ENCODE data around the gene MAN1C1. TPM values are rescaled to one million over a fixed set of nuclear protein-coding genes. Genes with fewer than 3 reads are reported as not detected.

MAN1C1 gene
- total RNA-seq, 1 donor from 2014 or later = 0.20 TPM

GRCh38 chr1:25644962-25645361 is 28.4 kb downstream of the MAN1C1 start:
- Mint-ChIP-seq H3K36me3 (ENCODE audit: low read depth) (no peaks in the 10 kb centered on the region), H3K27ac (no peak overlapping the region), H3K4me1 (peaks cover 11% of the 10 kb centered on the region), H3K9me3 (no peaks in the 10 kb centered on the region), H3K27me3 (peaks cover 49% of the 10 kb centered on the region), H3K4me3 (no peak overlapping the region)
- TF ChIP-seq CTCF (IDR thresholded peaks at IDR 0.05) = no peak
- CTCF ChIA-PET = no interaction called here
- ATAC-seq (ENCODE audit: low read depth) (no peak), DNase-seq (no peak)
- intact Hi-C loops (cut with micrococcal nuclease) = no loop called here
- POLR2A ChIA-PET = no interaction called here

GRCh38 chr1:25645637-25646400 is 29.2 kb downstream of the MAN1C1 start:
- H3K4me1 Mint-ChIP-seq = peaks cover 11% of the 10 kb centered on the region
- H3K9me3 Mint-ChIP-seq = no peaks in the 10 kb centered on the region
- POLR2A ChIA-PET = no interaction called here
- intact Hi-C loops (cut with micrococcal nuclease) = no loop called here
- H3K36me3 Mint-ChIP-seq (ENCODE audit: low read depth) = no peaks in the 10 kb centered on the region
- H3K27ac Mint-ChIP-seq = no peak overlapping the region
- DNase-seq (no peak), ATAC-seq (ENCODE audit: low read depth) (no peak)
- H3K27me3 Mint-ChIP-seq = peaks cover 47% of the 10 kb centered on the region
- TF ChIP-seq CTCF (IDR thresholded peaks at IDR 0.05) = no peak
- CTCF ChIA-PET = no interaction called here
- no peak overlapping the region for H3K4me3 Mint-ChIP-seq

- Mint-ChIP-seq H3K9me3 (no peaks in the 10 kb centered on the region), H3K36me3 (ENCODE audit: low read depth) (no peaks in the 10 kb centered on the region), H3K4me3 (no peak overlapping the region), H3K4me1 (peaks cover 9% of the 10 kb centered on the region), H3K27me3 (peaks cover 34% of the 10 kb centered on the region), H3K27ac (no peak overlapping the region)
- ATAC-seq (ENCODE audit: low read depth) (no peak), DNase-seq (no peak)
- intact Hi-C loops (cut with micrococcal nuclease) = no loop called here
- CTCF ChIA-PET = no interaction called here
- POLR2A ChIA-PET = no interaction called here
- TF ChIP-seq CTCF (IDR thresholded peaks at IDR 0.05) = no peak
These were observed 30.5 kb downstream of the MAN1C1 start for GRCh38 chr1:25647106-25647505.

GRCh38 chr1:25647863-25648262 is 31.3 kb downstream of the MAN1C1 start:
- DNase-seq (no peak), ATAC-seq (ENCODE audit: low read depth) (no peak)
- intact Hi-C loops (cut with micrococcal nuclease) = no loop called here
- Mint-ChIP-seq H3K9me3 (no peaks in the 10 kb centered on the region), H3K36me3 (ENCODE audit: low read depth) (no peaks in the 10 kb centered on the region), H3K27me3 (peaks cover 34% of the 10 kb centered on the region), H3K27ac (no peak overlapping the region), H3K4me3 (no peak overlapping the region), H3K4me1 (peaks cover 1% of the 10 kb centered on the region)
- POLR2A ChIA-PET = no interaction called here
- no peak for TF ChIP-seq CTCF (IDR thresholded peaks at IDR 0.05)
- CTCF ChIA-PET = no interaction called here

- no peak for TF ChIP-seq CTCF (IDR thresholded peaks at IDR 0.05)
- Mint-ChIP-seq H3K4me1 (no peaks in the 10 kb centered on the region), H3K36me3 (ENCODE audit: low read depth) (no peaks in the 10 kb centered on the region), H3K27me3 (peaks cover 31% of the 10 kb centered on the region), H3K4me3 (no peak overlapping the region), H3K9me3 (no peaks in the 10 kb centered on the region), H3K27ac (no peak overlapping the region)
- ChIA-PET POLR2A (no interaction called here), CTCF (no interaction called here)
- ATAC-seq (ENCODE audit: low read depth) = no peak
- intact Hi-C loops (cut with micrococcal nuclease) = no loop called here
- no peak for DNase-seq
These were observed 32.3 kb downstream of the MAN1C1 start for GRCh38 chr1:25648681-25649440.
